GM19238 (cell line): ENCODE measurements around the gene RGCC.

Source experiments
- DNase-seq: peaks from one replicate; pipeline ENCODE4 v3.0.0; 2011; ENCODE audit warnings: low spot score; ENCODE audit not compliant: insufficient read length

RGCC gene

DNA sequence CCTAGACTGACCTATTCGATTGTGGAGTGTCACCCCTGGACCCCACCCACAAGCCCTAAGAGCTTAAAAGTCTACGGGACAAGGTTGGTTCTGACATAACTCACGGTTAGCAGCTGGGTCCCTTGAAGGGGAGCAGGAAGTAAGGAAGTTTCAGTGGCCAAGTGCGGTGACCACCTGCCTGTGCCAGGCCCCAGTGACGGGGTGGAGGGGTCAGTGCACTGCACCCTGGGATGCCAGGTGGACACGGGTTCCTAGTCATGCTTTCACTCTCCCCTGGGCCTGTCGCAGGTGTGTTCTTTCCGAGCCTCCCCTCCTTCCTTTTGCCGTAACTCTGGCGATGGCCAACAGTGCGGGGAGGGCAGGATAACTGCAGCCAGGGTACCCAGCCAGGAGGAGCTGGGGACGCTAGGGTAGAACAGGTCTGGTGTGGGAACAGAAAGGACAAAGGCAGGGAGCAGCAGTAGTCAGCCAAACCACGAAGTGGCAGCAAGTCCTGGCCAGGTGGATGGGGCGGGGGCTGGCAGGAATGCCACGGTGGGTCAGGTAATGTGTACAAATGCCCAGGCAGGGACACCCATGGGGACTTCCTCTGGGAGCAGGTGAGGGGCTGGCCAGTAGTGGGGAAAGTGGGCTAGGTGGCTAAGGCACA lies 58.3 kb downstream of the RGCC start:
- DNase-seq: no peak

DNA sequence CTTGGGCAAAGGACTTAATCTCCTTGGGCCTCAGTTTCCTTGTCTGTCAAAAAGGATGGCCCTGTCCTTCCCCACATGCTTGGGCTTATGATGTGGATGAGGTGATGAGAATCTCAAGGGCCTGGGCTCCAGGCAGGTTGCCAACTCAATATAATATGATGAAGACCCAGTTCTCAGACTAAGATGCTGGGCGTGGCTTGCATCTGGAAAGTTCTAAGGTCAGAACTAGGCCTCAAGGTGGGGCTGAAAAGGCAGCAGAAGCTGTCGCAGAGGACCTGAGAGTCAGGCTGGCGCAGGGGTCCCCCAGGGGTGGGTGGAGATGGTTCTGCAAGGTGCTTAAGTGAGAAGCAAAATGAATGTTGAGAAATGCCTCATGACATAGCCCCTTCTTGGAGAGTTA lies 58.8 kb downstream of the RGCC start:
- DNase-seq: no peak

DNA sequence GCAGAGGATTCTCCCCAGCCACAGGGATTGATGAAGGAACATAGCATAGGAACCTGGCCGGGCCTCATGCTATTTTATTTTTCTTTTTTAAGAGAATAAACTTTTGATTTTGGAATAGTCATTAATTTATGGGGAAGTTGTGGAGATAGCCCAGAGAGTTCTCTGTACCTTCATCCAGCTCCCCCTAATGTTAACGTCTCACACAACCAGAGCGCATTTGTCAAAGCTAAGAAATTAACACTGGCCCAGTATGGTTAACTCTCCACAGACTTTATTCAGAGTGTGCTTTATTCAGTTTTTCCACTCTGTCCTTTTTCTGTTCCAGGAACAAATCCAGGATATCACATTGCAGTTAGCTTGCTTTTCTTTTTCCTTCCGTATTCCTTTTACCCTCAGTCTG lies 59.4 kb downstream of the RGCC start:
- no peak for DNase-seq

DNA sequence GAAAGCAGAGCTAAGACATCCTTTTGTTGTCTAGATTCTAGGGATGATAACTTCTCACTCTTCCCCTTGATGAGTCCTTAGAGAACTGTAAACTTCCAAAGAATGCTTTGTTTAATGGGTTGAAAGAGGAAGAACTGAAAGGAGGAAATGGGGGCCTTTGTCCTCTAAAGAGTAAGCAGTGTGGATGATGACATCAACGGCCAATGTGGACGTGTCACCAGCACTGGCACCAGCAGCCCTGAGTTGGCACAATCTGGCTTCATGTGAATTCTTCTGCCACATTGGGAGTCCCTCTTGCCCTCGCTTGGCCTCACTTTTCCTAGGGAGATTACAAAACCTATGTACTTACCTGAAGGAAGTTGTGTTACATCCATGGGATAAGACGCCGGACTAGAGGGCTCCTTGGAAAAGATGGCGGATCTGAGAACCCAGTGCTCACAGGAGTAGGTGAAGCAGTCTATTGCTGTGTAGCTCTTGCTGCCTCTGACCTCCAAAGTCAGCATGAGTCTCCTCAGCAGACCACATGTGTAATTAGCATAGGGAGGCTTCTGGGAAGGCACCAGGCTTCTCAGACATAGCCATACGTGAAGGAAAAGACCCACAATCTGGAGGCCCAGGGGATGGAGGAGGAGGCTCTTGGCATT lies 62.8 kb downstream of the RGCC start:
- DNase-seq: no peak
